A549 (cell line): ENCODE results near the gene ARPC1A.
A peak's percentile ranks its signal among the peaks of the same experiment; 100 is the strongest.

Experiments used
- CTCF ChIP-seq: fragments of >200 bp; sonication (Bioruptor Twin); formaldehyde crosslinking; IDR thresholded peaks from 3 replicates; pipeline ENCODE4 v1.5.1; 2016
- HOXA7 ChIP-seq: fragments of 250-450 bp; sonication (Bioruptor Pico); IDR thresholded peaks from 2 replicates; pipeline ENCODE4 v1.5.0; 2020; ENCODE audit warnings: mild to moderate bottlenecking, moderate library complexity
- KDM5A ChIP-seq: fragments of 200-600 bp; sonication (generic); IDR thresholded peaks from 2 replicates; pipeline ENCODE4 v1.6.1; 2016; ENCODE audit warnings: antibody characterized with exemption, mild to moderate bottlenecking
- NR3C1 ChIP-seq: fragments of >200 bp; sonication (Bioruptor Twin); formaldehyde crosslinking; IDR thresholded peaks from 3 replicates; pipeline ENCODE4 v1.6.1; 2017
- SMC3 ChIP-seq: fragments of >200 bp; sonication (Bioruptor Twin); formaldehyde crosslinking; IDR thresholded peaks from 3 replicates; pipeline ENCODE4 v1.6.1; 2018; ENCODE audit warnings: inconsistent platforms
- TF ChIP-seq, protein P1 (sequence below): fragments of >200 bp; sonication (Bioruptor Twin); formaldehyde crosslinking; IDR thresholded peaks from 3 replicates; pipeline ENCODE4 v1.6.1; 2016

- TF ChIP-seq KDM5A: no peak
- no peak for TF ChIP-seq SMC3
- TF ChIP-seq HOXA7 (CRISPR knock-in tag): 0 out of 2 replicates have a peak, but pooled peaks have one; percentile 59
- TF ChIP-seq NR3C1: no peak
- no peak for TF ChIP-seq CTCF
- TF ChIP-seq, protein P1, sequence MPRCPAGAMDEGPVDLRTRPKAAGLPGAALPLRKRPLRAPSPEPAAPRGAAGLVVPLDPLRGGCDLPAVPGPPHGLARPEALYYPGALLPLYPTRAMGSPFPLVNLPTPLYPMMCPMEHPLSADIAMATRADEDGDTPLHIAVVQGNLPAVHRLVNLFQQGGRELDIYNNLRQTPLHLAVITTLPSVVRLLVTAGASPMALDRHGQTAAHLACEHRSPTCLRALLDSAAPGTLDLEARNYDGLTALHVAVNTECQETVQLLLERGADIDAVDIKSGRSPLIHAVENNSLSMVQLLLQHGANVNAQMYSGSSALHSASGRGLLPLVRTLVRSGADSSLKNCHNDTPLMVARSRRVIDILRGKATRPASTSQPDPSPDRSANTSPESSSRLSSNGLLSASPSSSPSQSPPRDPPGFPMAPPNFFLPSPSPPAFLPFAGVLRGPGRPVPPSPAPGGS: peak; percentile 25; the same call in 1 of the 3 replicates
Observed at GRCh38 chr7:99375070-99375807, 49.5 kb downstream of the ARPC1A start.
